ENCODE results near the gene C11orf65.

Gene C11orf65, protein sequence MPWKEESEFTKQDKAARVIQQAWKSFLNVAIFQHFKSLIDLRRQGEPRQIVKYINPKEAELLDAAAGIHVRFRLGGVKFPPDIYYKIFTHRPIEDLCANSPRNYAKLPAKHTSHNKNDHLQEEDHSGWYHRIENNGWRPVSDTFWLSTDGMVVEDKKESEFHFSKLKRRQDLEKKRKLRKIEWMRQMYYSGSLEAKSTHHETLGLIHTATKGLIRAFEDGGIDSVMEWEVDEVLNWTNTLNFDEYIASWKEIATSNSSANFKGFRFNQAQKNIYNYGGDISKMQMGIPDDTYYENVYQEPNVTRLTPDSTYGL

GRCh38 chr11:108467091-108467823 is at the start of gene C11orf65:
C11orf65 (minus strand) TSS chr11:108467529; CDS start chr11:108461559, 5,970 bp downstream.
- DNase-seq (ENCODE audit: low read depth in 2 of 2) = peak; percentile 90 to 94

DNA sequence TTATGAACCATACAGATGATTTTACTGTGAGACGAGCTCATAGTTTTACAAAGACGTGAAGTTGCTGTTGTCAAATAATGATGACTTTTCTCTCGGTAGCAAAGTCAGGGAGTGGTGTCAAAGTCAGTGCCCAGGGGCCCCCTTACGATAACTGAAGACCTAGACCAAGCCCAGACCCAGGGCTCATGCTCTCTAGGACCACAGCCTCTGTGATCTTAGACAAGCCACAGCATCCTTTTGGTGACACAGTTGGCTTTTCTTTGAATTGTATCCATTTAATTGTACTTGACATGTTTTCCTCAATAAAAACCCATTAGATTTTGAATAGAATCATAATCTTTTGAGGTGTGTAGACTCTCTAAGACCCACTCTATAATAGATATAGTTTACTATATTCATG is 48.8 kb upstream of the C11orf65 start:
- DNase-seq (ENCODE audit: low read depth in 2 of 2) = no peak

DNA sequence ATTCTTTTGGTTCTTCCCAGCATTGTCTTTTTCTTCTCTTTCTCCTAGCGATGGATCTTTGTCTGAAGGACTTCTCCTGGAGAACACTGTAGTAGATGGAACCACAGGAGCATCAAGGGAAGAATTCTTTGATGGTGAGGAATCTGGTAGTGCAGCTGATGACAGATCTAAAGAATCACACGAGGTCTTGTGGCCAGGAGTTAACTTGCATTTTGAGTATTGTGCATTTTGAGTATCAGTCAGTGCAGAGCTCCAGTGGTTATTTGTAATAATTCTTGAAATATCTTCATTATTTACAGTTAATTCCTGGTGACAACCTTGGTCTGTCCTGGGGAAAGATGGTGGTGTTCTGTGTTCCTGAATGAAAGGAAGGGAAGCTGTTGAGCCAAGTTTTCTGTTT is 45.4 kb upstream of the C11orf65 start:
- DNase-seq (ENCODE audit: low read depth in 2 of 2) = no peak

GRCh38 chr11:108511851-108512474 is 44.6 kb upstream of the C11orf65 start:
- DNase-seq (ENCODE audit: low read depth in 2 of 2) = no peak

GRCh38 chr11:108508653-108509593 is 41.6 kb upstream of the C11orf65 start:
- DNase-seq (ENCODE audit: low read depth in 2 of 2) = no peak

DNA sequence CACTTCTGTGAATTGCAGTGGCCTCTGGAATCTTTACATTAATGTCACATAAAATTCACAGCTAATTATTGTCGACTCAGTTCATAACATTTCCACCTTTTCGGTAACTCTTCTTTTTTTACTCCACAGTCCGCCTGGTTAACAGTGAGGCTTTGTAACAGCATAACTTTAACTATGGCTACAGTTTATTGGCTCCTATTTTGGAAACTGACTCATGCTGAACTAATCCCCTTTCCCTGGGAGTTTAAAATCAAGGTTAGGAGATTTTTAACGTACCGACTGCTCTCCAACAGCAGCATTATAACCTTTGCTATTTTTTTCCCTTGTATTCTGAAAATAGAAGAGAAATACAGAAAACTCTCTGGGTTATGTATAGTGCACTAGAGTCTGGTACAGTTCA is 34.1 kb upstream of the C11orf65 start:
- no peak for DNase-seq (ENCODE audit: low read depth in 2 of 2)

GRCh38 chr11:108500721-108501120 is 33.4 kb upstream of the C11orf65 start:
- no peak for DNase-seq (ENCODE audit: low read depth in 2 of 2)

DNA sequence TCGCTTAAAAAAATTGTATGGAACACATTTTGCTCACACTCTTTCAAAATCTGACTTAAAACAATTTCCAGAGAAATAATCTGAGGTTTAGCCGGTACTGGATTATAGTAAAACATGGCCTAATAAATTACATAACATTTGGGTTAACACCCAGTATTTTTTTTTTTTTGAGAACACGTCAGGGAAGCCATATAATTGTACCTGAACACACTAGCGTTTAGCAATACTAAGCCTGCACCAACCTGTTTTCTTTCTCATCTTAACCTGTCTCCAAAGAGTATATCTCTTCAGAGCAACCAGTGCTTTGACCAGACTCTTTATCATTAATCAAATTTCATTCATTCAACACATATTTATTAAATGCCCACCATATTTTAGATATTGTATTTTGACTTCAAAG is 32.8 kb upstream of the C11orf65 start:
- no peak for DNase-seq (ENCODE audit: low read depth in 2 of 2)

GRCh38 chr11:108498816-108499408 is 31.6 kb upstream of the C11orf65 start:
- DNase-seq (ENCODE audit: low read depth in 2 of 2) = no peak

- peak; percentile 7 to 15 for DNase-seq (ENCODE audit: low read depth in 2 of 2)
These were observed 30.9 kb upstream of the C11orf65 start, which contains the start of gene POGLUT3 for GRCh38 chr11:108498046-108498815. POGLUT3 (minus strand) TSS chr11:108498384; CDS start chr11:108498366, 18 bp downstream.

DNA sequence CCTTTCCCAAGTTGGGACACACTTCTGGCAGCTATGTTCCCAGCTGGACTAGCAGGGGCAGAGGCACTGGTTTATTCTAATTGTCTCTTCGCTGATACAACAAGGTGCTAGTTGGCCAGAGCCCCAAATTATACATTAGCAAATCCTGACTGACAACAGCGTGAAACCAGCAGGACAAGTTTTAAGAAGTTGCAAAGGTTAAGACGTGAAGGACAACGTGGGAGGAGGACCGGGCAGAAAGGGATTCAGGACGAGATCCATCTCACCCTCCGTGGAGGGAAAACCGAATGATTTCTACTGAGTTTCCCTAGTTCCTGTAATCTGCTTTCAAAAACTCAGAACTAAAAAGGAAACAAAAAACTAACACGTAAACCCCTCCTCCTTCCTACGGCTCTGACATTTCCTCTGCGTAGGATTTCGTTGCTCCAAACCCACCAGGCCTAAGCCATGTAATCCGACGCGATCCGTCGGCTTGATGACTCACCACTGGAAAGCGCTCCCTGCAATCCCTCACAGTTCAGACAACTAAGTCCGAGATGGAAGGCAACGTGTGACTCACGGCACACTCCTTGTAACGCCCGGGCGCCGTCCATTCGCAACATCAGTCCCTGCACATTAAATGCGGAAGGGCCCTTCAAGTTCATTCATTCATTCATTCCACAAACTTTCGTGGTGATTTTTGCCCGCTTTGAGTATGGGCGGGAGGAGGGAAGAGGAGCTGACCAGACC is 30.2 kb upstream of the C11orf65 start:
- DNase-seq (ENCODE audit: low read depth in 2 of 2) = peak; percentile 56 to 65

DNA sequence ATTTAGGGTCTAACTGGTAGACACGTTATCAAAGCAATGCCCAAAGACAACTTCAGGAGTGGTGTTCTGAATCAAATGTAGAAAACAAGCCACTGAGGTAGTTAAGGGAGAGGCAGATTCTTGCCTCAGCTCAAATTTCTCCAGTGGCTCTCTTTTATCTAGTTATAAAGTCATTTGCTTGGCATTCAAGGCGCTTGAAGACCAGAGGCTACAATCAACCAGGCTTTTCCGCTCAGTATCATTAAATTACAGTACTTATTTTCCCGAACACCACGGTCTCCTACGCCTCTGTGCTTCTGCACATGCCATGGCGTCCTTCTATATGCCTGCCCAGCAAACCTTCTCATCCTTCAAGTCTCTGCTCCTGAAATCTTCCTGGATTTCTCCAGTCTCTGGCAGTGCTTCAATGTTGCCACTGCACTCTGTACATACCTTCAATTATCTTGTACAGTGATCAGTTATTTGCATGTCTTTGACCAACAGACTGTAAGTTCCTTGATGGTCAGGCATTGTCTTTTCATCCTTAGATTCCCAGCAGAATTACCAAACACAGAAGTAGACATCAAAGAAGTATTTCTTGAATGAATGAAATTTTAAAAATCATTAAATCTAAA is 29.4 kb upstream of the C11orf65 start:
- DNase-seq (ENCODE audit: low read depth in 2 of 2) = no peak

- no peak for DNase-seq (ENCODE audit: low read depth in 2 of 2)
These were observed 28.0 kb upstream of the C11orf65 start for GRCh38 chr11:108495326-108495725.

GRCh38 chr11:108494182-108494581 is 26.9 kb upstream of the C11orf65 start:
- no peak for DNase-seq (ENCODE audit: low read depth in 2 of 2)

GRCh38 chr11:108491936-108492335 is 24.6 kb upstream of the C11orf65 start:
- no peak for DNase-seq (ENCODE audit: low read depth in 2 of 2)

GRCh38 chr11:108486828-108487227 is 19.5 kb upstream of the C11orf65 start:
- no peak for DNase-seq (ENCODE audit: low read depth in 2 of 2)

- no peak for DNase-seq (ENCODE audit: low read depth in 2 of 2)
These were observed 19.0 kb upstream of the C11orf65 start for GRCh38 chr11:108486331-108486730.

- no peak for DNase-seq (ENCODE audit: low read depth in 2 of 2)
These were observed 15.8 kb upstream of the C11orf65 start for GRCh38 chr11:108483163-108483562.

All from stimulated activated CD4-positive, alpha-beta T cell treated with anti-CD3 and anti-CD28 coated beads, Interleukin-15, amount 100 ng/mL, for 48 hours (primary cell).